Measurements from ENCODE around the gene ZNF443.
A peak's percentile ranks its signal among the peaks of the same experiment; 100 is the strongest.
"Not testable (repeated sequence)": the region's sequence is repeated elsewhere in the genome, so short reads cannot be mapped to it uniquely, and the experiment has no call there.

The ZNF443 gene

DNA sequence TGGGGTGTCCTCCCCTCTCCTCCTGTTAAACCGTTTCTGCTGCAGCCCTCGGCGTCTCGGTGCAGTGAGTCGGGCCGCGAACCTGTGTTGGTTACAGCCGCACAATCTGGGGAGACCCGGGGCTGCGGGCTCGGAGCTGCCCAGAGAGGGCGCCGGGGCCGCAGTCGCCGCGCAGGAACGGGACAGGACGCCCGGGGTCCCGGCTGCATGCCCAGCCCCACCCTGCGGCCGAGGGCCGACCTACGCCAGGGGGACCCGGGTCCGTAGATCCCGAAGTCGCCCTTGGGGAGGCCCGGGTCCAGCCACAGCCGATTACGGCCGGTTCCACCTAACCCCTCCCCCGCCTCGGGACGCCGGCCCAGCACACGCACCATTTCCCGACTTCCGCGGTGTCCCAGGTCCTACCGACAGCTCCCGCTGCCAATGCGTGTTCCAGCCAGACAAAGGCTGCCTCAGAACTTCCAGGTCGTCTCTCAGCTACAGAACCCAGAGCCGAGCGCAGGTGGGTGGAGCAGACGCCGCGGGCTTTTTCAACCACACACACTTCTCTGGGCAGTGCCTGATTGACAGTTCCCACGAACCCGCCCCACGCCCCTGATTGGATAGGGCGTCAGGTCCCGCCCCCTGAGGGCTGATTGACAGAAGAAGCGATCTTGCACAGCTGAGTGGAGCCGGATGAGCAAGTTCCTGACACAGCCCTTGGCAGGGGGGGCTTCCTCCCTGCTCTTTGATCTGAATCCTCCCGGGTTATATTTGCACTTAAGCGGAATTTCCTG is at the start of gene ZNF443:
Gene ZNF443 (minus strand): TSS at position 481 of the 776 bp plus-strand sequence. CDS start 107 bp downstream, at position 374.
- DNase-seq (ENCODE audit: low spot score) = peak; percentile 90

DNA sequence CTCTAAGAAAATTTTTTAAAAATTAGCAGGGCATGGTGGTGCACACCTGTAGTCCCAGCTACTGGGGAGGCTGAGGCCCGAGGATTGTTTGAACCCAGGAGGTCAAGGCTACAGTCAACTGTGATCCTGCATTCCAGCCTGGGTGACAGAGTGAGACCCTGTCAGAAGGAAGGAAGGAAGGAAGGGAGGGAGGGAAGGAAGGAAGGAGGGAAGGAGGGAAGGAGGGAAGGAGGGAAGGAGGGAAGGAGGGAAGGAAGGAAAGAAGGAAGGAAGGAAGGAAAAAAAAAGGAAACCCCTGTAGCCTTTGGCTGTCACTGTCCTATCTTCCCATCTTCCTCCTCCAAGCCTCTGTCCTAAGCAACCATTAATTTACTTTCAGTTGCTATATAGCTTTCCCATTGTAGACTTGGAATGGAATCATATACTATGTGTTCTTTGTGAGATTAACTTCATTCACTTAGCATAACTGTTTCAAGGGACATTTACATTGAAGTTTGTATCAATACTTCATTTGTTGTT is 45.5 kb upstream of the ZNF443 start:
- not testable (repeated sequence) for DNase-seq (ENCODE audit: low spot score)

More for the DNA sequence above, at the start of gene ZNF443:
- no peak for TF ChIP-seq CTCF (IDR thresholded peaks at IDR 0.05; ENCODE audit: extremely low read depth, missing control alignments)

GRCh38 chr19:12485571-12485970 is 44.8 kb upstream of the ZNF443 start:
- DNase-seq (ENCODE audit: low spot score) = no peak
- no peak for TF ChIP-seq CTCF (IDR thresholded peaks at IDR 0.05; ENCODE audit: extremely low read depth, missing control alignments)

DNA sequence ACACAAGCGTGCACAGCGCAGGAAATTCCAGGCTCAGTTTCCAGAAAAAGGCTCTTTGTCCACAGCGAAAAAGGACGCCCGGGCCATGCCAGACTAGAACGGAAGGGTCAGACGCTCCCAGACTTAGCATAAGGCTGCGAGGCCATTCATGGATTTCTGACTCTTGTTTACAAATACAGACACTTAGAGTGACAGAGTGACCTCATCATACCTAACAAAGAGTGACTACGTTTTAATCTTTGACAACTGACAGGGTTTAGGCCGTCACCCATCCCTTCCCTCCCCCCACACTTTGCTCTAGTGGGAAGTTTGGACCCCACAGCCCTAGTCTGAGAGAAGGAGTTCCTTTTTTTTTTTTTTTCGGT is 44.2 kb upstream of the ZNF443 start:
- TF ChIP-seq CTCF (IDR thresholded peaks at IDR 0.05; ENCODE audit: extremely low read depth, missing control alignments) = no peak
- no peak for DNase-seq (ENCODE audit: low spot score)

DNA sequence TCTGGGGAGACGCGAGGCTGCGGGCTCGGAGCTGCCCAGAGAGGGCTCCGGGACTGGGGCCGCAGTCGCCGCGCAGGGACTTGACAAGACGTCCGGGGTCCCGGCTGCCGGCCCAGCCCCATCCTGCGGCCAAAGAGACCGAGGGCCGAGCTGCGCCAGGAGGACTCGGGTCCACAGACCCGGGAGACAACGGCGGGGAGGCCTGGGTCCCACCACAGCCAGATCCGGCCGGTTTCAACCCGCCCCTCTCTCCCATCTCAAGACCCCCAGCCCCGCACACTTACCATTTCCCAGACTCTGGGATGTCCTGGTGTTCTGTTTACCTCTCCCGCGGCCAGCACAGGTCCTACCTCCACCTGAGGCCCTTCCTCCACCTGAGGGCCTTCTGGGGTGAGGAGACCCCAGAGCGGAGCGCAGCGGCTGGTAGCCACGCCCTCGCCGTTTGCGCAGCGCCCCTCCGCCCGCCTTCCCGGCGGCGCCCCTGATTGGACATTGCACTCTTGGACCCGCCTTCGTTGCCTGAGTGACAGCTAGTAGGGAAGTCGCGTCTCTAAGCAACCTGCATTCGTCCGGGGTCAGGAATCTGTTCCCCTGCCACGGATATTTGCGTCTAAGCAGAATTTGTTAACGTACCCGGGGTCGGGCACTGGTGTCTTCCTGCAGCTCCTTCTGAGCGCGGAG is 43.7 kb upstream of the ZNF443 start, which contains the start of gene ZNF709:
Gene ZNF709 (minus strand): TSS at position 446 of the 681 bp plus-strand sequence. CDS start 159 bp downstream, at position 287.
- TF ChIP-seq CTCF (IDR thresholded peaks at IDR 0.05; ENCODE audit: extremely low read depth, missing control alignments) = no peak
- peak; percentile 95 for DNase-seq (ENCODE audit: low spot score)

GRCh38 chr19:12484011-12484370 is 43.2 kb upstream of the ZNF443 start:
- no peak for DNase-seq (ENCODE audit: low spot score)
- TF ChIP-seq CTCF (IDR thresholded peaks at IDR 0.05; ENCODE audit: extremely low read depth, missing control alignments) = no peak

GRCh38 chr19:12482509-12482886 is 41.7 kb upstream of the ZNF443 start:
- no peak for DNase-seq (ENCODE audit: low spot score)
- no peak for TF ChIP-seq CTCF (IDR thresholded peaks at IDR 0.05; ENCODE audit: extremely low read depth, missing control alignments)
